SK-N-SH (cell line): ENCODE data around the gene DVL1.
A peak's percentile ranks its signal among the peaks of the same experiment; 100 is the strongest.

Experiments
- CTCF ChIP-seq: fragments of 200-600 bp; sonication (generic); IDR thresholded peaks from 2 replicates; pipeline ENCODE4 v1.6.1; 2017; ENCODE audit warnings: antibody characterized with exemption, mild to moderate bottlenecking, moderate library complexity
- EZH2phosphoT487 ChIP-seq: fragments of 200-600 bp; sonication (generic); IDR thresholded peaks from 2 replicates; pipeline ENCODE4 v1.6.1; 2017; ENCODE audit warnings: low read depth, mixed run types, mild to moderate bottlenecking, antibody characterized with exemption, moderate library complexity, borderline replicate concordance
- GABPA ChIP-seq: IDR thresholded peaks from 2 replicates; pipeline ENCODE4 v1.4.0; 2012; ENCODE audit warnings: low read depth, mild to moderate bottlenecking
- MEF2A ChIP-seq: IDR thresholded peaks from 2 replicates; pipeline ENCODE4 v1.4.0; 2012; ENCODE audit warnings: low read depth, borderline replicate concordance
- NFIC ChIP-seq: IDR thresholded peaks from 2 replicates; pipeline ENCODE4 v1.4.0; 2012; ENCODE audit warnings: borderline replicate concordance
- NRF1 ChIP-seq: IDR thresholded peaks from 2 replicates; pipeline ENCODE4 v1.6.1; 2012; ENCODE audit warnings: low read depth, mild to moderate bottlenecking, low read length
- SIN3A ChIP-seq: IDR thresholded peaks from 2 replicates; pipeline ENCODE4 v1.6.1; 2012; ENCODE audit warnings: low read depth, mild to moderate bottlenecking, low read length, moderate library complexity, borderline replicate concordance
- SMC3 ChIP-seq: IDR thresholded peaks from 2 replicates; pipeline ENCODE4 v1.6.1; 2012; ENCODE audit warnings: low read depth, low read length, improper control_type of control experiment
- TAF1 ChIP-seq: IDR thresholded peaks from 2 replicates; pipeline ENCODE4 v1.6.1; 2012; ENCODE audit warnings: low read depth, mild to moderate bottlenecking, low read length, moderate library complexity, borderline replicate concordance
- TEAD4 ChIP-seq: IDR thresholded peaks from 2 replicates; pipeline ENCODE4 v1.4.0; 2012; ENCODE audit warnings: mild to moderate bottlenecking, borderline replicate concordance; ENCODE audit not compliant: insufficient read depth
- USF1 ChIP-seq: IDR thresholded peaks from 2 replicates; pipeline ENCODE4 v1.4.0; 2012; ENCODE audit warnings: low read depth, borderline replicate concordance
- YY1 ChIP-seq: IDR thresholded peaks from 2 replicates; pipeline ENCODE4 v1.4.0; 2012; ENCODE audit warnings: low read depth, mild to moderate bottlenecking
- TF ChIP-seq, protein P1 (sequence below): fragments of 150-350 bp; IDR thresholded peaks from 2 replicates; pipeline ENCODE4 v1.6.1; 2017; ENCODE audit warnings: antibody characterized with exemption, low read length, low read depth, borderline replicate concordance
- TF ChIP-seq, protein P2 (sequence below): fragments of 150-350 bp; IDR thresholded peaks from 2 replicates; pipeline ENCODE4 v1.6.1; 2016; ENCODE audit warnings: mild to moderate bottlenecking, low read depth, low read length

DNA sequence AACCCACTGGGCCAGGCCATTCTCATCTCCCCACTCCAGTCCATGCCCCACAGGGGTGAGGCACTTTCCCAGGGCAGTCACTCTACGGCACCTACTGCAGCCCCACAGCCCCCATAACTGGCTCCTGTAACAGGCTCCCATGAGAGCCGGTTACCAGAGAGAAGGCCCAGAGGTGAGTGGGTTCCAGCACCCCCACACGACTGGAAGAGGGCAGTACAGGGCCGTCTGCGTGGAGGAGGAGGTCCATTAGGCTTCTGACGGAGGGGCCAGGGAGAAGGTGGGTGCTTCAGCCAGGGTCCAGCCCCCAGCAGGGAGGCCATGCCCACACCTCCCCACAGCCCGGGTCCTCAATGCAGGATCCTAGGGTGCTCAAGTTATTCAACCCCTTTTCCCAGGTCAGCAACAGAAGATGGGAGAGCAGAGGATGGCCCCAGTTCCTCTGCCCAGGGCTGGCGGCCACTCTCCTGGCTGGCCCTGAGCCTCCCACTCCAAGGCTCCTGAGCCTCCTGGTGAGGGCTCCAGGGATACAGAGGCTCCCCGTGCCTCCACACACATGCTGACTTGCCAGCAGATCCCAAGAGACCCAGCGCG lies 43.1 kb downstream of the DVL1 start:
- peak; percentile 25; the same call in 1 of the 2 replicates for TF ChIP-seq CTCF
- TF ChIP-seq EZH2phosphoT487: no peak
- TF ChIP-seq, protein P1, sequence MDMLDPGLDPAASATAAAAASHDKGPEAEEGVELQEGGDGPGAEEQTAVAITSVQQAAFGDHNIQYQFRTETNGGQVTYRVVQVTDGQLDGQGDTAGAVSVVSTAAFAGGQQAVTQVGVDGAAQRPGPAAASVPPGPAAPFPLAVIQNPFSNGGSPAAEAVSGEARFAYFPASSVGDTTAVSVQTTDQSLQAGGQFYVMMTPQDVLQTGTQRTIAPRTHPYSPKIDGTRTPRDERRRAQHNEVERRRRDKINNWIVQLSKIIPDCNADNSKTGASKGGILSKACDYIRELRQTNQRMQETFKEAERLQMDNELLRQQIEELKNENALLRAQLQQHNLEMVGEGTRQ: no peak
- TF ChIP-seq MEF2A: no peak
- TF ChIP-seq USF1: no peak
- TF ChIP-seq SIN3A: no peak
- TF ChIP-seq GABPA: no peak
- TF ChIP-seq, protein P2, sequence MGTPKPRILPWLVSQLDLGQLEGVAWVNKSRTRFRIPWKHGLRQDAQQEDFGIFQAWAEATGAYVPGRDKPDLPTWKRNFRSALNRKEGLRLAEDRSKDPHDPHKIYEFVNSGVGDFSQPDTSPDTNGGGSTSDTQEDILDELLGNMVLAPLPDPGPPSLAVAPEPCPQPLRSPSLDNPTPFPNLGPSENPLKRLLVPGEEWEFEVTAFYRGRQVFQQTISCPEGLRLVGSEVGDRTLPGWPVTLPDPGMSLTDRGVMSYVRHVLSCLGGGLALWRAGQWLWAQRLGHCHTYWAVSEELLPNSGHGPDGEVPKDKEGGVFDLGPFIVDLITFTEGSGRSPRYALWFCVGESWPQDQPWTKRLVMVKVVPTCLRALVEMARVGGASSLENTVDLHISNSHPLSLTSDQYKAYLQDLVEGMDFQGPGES: no peak
- no peak for TF ChIP-seq TAF1
- no peak for TF ChIP-seq TEAD4
- TF ChIP-seq YY1: no peak
- TF ChIP-seq SMC3: no peak
- no peak for TF ChIP-seq NFIC
- TF ChIP-seq NRF1: no peak
